Measurements from ENCODE around the gene OLIG2. TPM values are rescaled to one million over a fixed set of nuclear protein-coding genes. Genes with fewer than 3 reads are reported as not detected.

Gene OLIG2
- polyA plus RNA-seq, 3 donors from 2014 or later: not detected

- H3K4me1 Mint-ChIP-seq: peaks cover 58 to 68% of the 10 kb centered on the region in 2 donors
- peaks cover 50 to 68% (median 65%) of the 10 kb centered on the region in 3 donors for H3K27me3 Mint-ChIP-seq (ENCODE audit: low read depth in 3 of 3)
Observed at GRCh38 chr21:33022828-33023573, 2.7 kb upstream of the OLIG2 start.

GRCh38 chr21:33023574-33024200 is 2.0 kb upstream of the OLIG2 start:
- Mint-ChIP-seq H3K4me3 (peak overlapping the region; percentile 8 to 76 (median 59)), H3K27me3 (ENCODE audit: low read depth in 3 of 3) (peaks cover 52 to 71% (median 68%) of the 10 kb centered on the region in 3 donors), H3K9me3 (peaks cover 0 to 7% (median 0%) of the 10 kb centered on the region in 6 donors), H3K27ac (peak overlapping the region in 1 of 6 donors; percentile 65), H3K36me3 (peaks cover 0 to 6% (median 0%) of the 10 kb centered on the region in 3 donors), H3K4me1 (peaks cover 63 to 68% of the 10 kb centered on the region in 2 donors)
- no peak for DNase-seq

More at GRCh38 chr21:33022828-33023573, 2.7 kb upstream of the OLIG2 start:
- H3K4me3 Mint-ChIP-seq: peak overlapping the region; percentile 45 to 79 (median 64)
- peaks cover 0 to 7% (median 0%) of the 10 kb centered on the region in 6 donors for H3K9me3 Mint-ChIP-seq
- peaks cover 0 to 6% (median 0%) of the 10 kb centered on the region in 3 donors for H3K36me3 Mint-ChIP-seq
- DNase-seq: no peak
- peak overlapping the region in 1 of 6 donors; percentile 61 for H3K27ac Mint-ChIP-seq

GRCh38 chr21:33024201-33025103 is 1.3 kb upstream of the OLIG2 start:
- H3K36me3 Mint-ChIP-seq: peaks cover 0 to 6% (median 0%) of the 10 kb centered on the region in 3 donors
- no peak for DNase-seq
- H3K4me1 Mint-ChIP-seq: peaks cover 63 to 68% of the 10 kb centered on the region in 2 donors
- H3K27ac Mint-ChIP-seq: peak overlapping the region in 1 of 6 donors; percentile 65
- H3K27me3 Mint-ChIP-seq (ENCODE audit: low read depth in 3 of 3): peaks cover 54 to 71% (median 68%) of the 10 kb centered on the region in 3 donors
- H3K9me3 Mint-ChIP-seq: peaks cover 0 to 7% (median 0%) of the 10 kb centered on the region in 6 donors
- peak overlapping the region; percentile 8 to 76 (median 59) for H3K4me3 Mint-ChIP-seq

GRCh38 chr21:33025106-33025488 is 638 bp upstream of the OLIG2 start:
- peaks cover 0 to 7% (median 0%) of the 10 kb centered on the region in 6 donors for H3K9me3 Mint-ChIP-seq
- DNase-seq: no peak
- H3K36me3 Mint-ChIP-seq: peaks cover 0 to 6% (median 0%) of the 10 kb centered on the region in 3 donors
- peaks cover 57 to 73% (median 66%) of the 10 kb centered on the region in 3 donors for H3K27me3 Mint-ChIP-seq (ENCODE audit: low read depth in 3 of 3)
- H3K4me3 Mint-ChIP-seq: peak overlapping the region in 3 of 5 donors; percentile 24 to 60 (median 35)
- peak overlapping the region in 2 of 6 donors; percentile 45 to 65 for H3K27ac Mint-ChIP-seq
- peaks cover 63 to 69% of the 10 kb centered on the region in 2 donors for H3K4me1 Mint-ChIP-seq

- peak overlapping the region in 3 of 6 donors; percentile 48 to 84 (median 57) for H3K27ac Mint-ChIP-seq
- peaks cover 58 to 77% (median 61%) of the 10 kb centered on the region in 3 donors for H3K27me3 Mint-ChIP-seq (ENCODE audit: low read depth in 3 of 3)
- H3K4me1 Mint-ChIP-seq: peaks cover 60 to 63% of the 10 kb centered on the region in 2 donors
- H3K4me3 Mint-ChIP-seq: peak overlapping the region; percentile 47 to 70 (median 60)
- DNase-seq: no peak
- H3K36me3 Mint-ChIP-seq: peaks cover 0 to 6% (median 0%) of the 10 kb centered on the region in 3 donors
- H3K9me3 Mint-ChIP-seq: peaks cover 0 to 7% (median 0%) of the 10 kb centered on the region in 6 donors
Observed at GRCh38 chr21:33026443-33026858, 716 bp downstream of the OLIG2 start.

GRCh38 chr21:33026878-33027400 is 1.2 kb downstream of the OLIG2 start:
- Mint-ChIP-seq H3K4me1 (peaks cover 60 to 62% of the 10 kb centered on the region in 2 donors), H3K9me3 (peaks cover 0 to 7% (median 0%) of the 10 kb centered on the region in 6 donors), H3K36me3 (peaks cover 0 to 6% (median 0%) of the 10 kb centered on the region in 3 donors), H3K27me3 (ENCODE audit: low read depth in 3 of 3) (peaks cover 56 to 73% (median 60%) of the 10 kb centered on the region in 3 donors), H3K27ac (peak overlapping the region in 1 of 6 donors; percentile 84), H3K4me3 (peak overlapping the region; percentile 55 to 70 (median 57))
- no peak for DNase-seq

GRCh38 chr21:33027401-33028286 is 1.9 kb downstream of the OLIG2 start:
- DNase-seq: peak in 1 of 3 donors; percentile 29
- peaks cover 0 to 6% (median 0%) of the 10 kb centered on the region in 3 donors for H3K36me3 Mint-ChIP-seq
- H3K4me3 Mint-ChIP-seq: peak overlapping the region in 2 of 5 donors; percentile 73 to 84
- peak overlapping the region in 1 of 6 donors; percentile 84 for H3K27ac Mint-ChIP-seq
- peaks cover 0 to 5% (median 0%) of the 10 kb centered on the region in 6 donors for H3K9me3 Mint-ChIP-seq
- H3K4me1 Mint-ChIP-seq: peaks cover 55% of the 10 kb centered on the region in 2 donors
- H3K27me3 Mint-ChIP-seq (ENCODE audit: low read depth in 3 of 3): peaks cover 54 to 68% (median 61%) of the 10 kb centered on the region in 3 donors

GRCh38 chr21:33028287-33028670 is 2.5 kb downstream of the OLIG2 start:
- H3K27me3 Mint-ChIP-seq (ENCODE audit: low read depth in 3 of 3): peaks cover 49 to 66% (median 60%) of the 10 kb centered on the region in 3 donors
- peaks cover 0 to 4% (median 0%) of the 10 kb centered on the region in 6 donors for H3K9me3 Mint-ChIP-seq
- H3K27ac Mint-ChIP-seq: peak overlapping the region in 2 of 6 donors; percentile 69 to 76
- peaks cover 53% of the 10 kb centered on the region in 2 donors for H3K4me1 Mint-ChIP-seq
- peaks cover 0 to 6% (median 0%) of the 10 kb centered on the region in 3 donors for H3K36me3 Mint-ChIP-seq
- DNase-seq: no peak
- H3K4me3 Mint-ChIP-seq: peak overlapping the region; percentile 60 to 84 (median 80)

GRCh38 chr21:33028773-33029384 is 3.1 kb downstream of the OLIG2 start:
- peak overlapping the region; percentile 60 to 84 (median 80) for H3K4me3 Mint-ChIP-seq
- peak overlapping the region in 2 of 6 donors; percentile 38 to 76 for H3K27ac Mint-ChIP-seq
- peak in 1 of 3 donors; percentile 39 for DNase-seq

GRCh38 chr21:33029385-33029921 is 3.7 kb downstream of the OLIG2 start:
- peaks cover 42 to 55% (median 50%) of the 10 kb centered on the region in 3 donors for H3K27me3 Mint-ChIP-seq (ENCODE audit: low read depth in 3 of 3)
- peak overlapping the region in 1 of 6 donors; percentile 76 for H3K27ac Mint-ChIP-seq
- H3K36me3 Mint-ChIP-seq: no peaks in the 10 kb centered on the region
- DNase-seq: no peak
- peaks cover 41 to 42% of the 10 kb centered on the region in 2 donors for H3K4me1 Mint-ChIP-seq
- H3K9me3 Mint-ChIP-seq: peaks cover 0 to 4% (median 0%) of the 10 kb centered on the region in 6 donors
- peak overlapping the region; percentile 60 to 84 (median 80) for H3K4me3 Mint-ChIP-seq

More at GRCh38 chr21:33028773-33029384, 3.1 kb downstream of the OLIG2 start:
- H3K27me3 Mint-ChIP-seq (ENCODE audit: low read depth in 3 of 3): peaks cover 46 to 60% (median 54%) of the 10 kb centered on the region in 3 donors
- peaks cover 0 to 5% (median 0%) of the 10 kb centered on the region in 3 donors for H3K36me3 Mint-ChIP-seq
- H3K9me3 Mint-ChIP-seq: peaks cover 0 to 4% (median 0%) of the 10 kb centered on the region in 6 donors
- peaks cover 47 to 48% of the 10 kb centered on the region in 2 donors for H3K4me1 Mint-ChIP-seq

- H3K27ac Mint-ChIP-seq: no peak overlapping the region
- no peak for DNase-seq
- peaks cover 38 to 42% of the 10 kb centered on the region in 2 donors for H3K4me1 Mint-ChIP-seq
- H3K4me3 Mint-ChIP-seq: no peak overlapping the region
- H3K27me3 Mint-ChIP-seq (ENCODE audit: low read depth in 3 of 3): peaks cover 38 to 49% (median 45%) of the 10 kb centered on the region in 3 donors
- H3K36me3 Mint-ChIP-seq: no peaks in the 10 kb centered on the region
- peaks cover 0 to 4% (median 0%) of the 10 kb centered on the region in 6 donors for H3K9me3 Mint-ChIP-seq
Observed at GRCh38 chr21:33029975-33030461, 4.3 kb downstream of the OLIG2 start.
